Esophagus muscularis mucosa (tissue), 4 donors: ENCODE measurements around the gene NOP58. TPM values are rescaled to one million over a fixed set of nuclear protein-coding genes. Genes with fewer than 3 reads are reported as not detected.

Source experiments
- DNase-seq: peaks from one replicate; pipeline ENCODE4 v3.0.0-alpha.2; 2017; ENCODE audit errors: extremely low spot score
- H3K27ac ChIP-seq, 4 donors: fragments of 200-600 bp; sonication (generic); replicated peaks in 1 of 4; 1 replicate in 3 of 4; 2 replicates in 1 of 4; pipeline ENCODE4 v1.5.1; 2016 to 2019; ENCODE audit warnings: mild to moderate bottlenecking in 1 of 4
- H3K27me3 ChIP-seq, 4 donors: fragments of 200-600 bp; sonication (generic); one replicate each; pipeline versions ENCODE4 v1.5.1 to v1.6.0; 2016 to 2019
- H3K36me3 ChIP-seq, 4 donors: fragments of 200-600 bp; sonication (generic); one replicate each; pipeline ENCODE4 v1.5.1; 2016 to 2019
- H3K4me1 ChIP-seq, 4 donors: fragments of 200-600 bp; sonication (generic); one replicate each; pipeline ENCODE4 v1.5.1; 2016 to 2019
- H3K4me3 ChIP-seq, 4 donors: fragments of 200-600 bp; sonication (generic); 1 replicate in 2 of 4; 2 replicates in 2 of 4; pipeline ENCODE4 v1.5.1; 2016 to 2019; ENCODE audit warnings: mild to moderate bottlenecking in 4 of 4, moderate library complexity in 1 of 4
- H3K9me3 ChIP-seq, 4 donors: fragments of 200-600 bp; sonication (generic); 1 replicate in 3 of 4; 2 replicates in 1 of 4; pipeline ENCODE4 v1.5.1; 2016 to 2019
- EP300 ChIP-seq: sonication (generic); formaldehyde crosslinking; IDR thresholded peaks from one replicate; pipeline ENCODE4 v1.6.1; 2017; ENCODE audit warnings: antibody characterized with exemption
- POLR2A ChIP-seq: fragments of 450-650 bp; IDR thresholded peaks from one replicate; pipeline ENCODE4 v1.6.1; 2017; ENCODE audit warnings: antibody characterized with exemption, moderate library complexity, mild to moderate bottlenecking, low read depth
- POLR2AphosphoS5 ChIP-seq, 2 donors: sonication (generic); formaldehyde crosslinking; IDR thresholded peaks; one replicate each; pipeline ENCODE4 v1.6.1; 2017; ENCODE audit warnings: antibody characterized with exemption in 2 of 2
- WGBS: methylation state at CpG from one replicate; pipeline ENCODE4 v1.1.5; 2018; 5-methylcytosine and 5-hydroxymethylcytosine counted together
- intact Hi-C: fragments of 100-400 bp; cut with DNase I; formaldehyde crosslinking; loops from one replicate; pipeline ENCODE4 v1.15.1; 2023
- total RNA-seq, 4 donors: library from RNA; depleted of rRNA; stranded (reverse); fragments of >200 nt; gene quantifications; one replicate each; pipeline versions ENCODE4 v1.1.0 to v1.2.1, GENCODE V29; 2016
- TF ChIP-seq, protein P1 (sequence below), 3 experiments: fragments of 200-600 bp in 2 of 3; fragments of 450-650 bp in 1 of 3; sonication (generic) in 2 of 3; IDR thresholded peaks; one replicate each; pipeline ENCODE4 v1.5.1; 2017 to 2019; ENCODE audit warnings: antibody characterized with exemption in 3 of 3, mild to moderate bottlenecking in 2 of 3, moderate library complexity in 1 of 3

The NOP58 gene
- total RNA-seq, 4 donors from 2014 or later: 15.6 to 46.6 (median 31.6) TPM

DNA sequence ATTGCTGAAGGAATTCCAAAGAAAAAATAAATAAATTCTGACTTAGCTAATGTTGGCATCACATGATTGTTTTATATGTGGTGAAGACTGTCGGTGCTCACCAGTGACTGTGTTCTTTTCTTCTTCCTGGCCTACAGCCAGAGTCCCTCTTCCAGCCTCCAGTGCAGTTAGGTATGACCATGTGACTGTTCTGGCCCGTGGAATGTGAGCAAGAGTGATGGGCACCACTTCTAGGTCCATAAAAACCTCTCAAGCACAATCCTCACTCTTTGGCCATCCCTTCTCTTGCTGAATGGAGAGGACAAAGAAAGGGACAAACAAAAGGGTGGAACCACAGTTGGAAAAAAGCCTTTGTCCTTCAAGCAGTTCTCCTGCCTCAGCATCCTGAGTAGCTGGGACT, 71.6 kb downstream of the NOP58 start:
- 35% methylated on average over 2 of the region's 2 CpGs for WGBS
- TF ChIP-seq POLR2A (no peak), POLR2AphosphoS5 (IDR thresholded peaks at IDR 0.05) (no peak), EP300 (no peak)
- TF ChIP-seq, protein P1, sequence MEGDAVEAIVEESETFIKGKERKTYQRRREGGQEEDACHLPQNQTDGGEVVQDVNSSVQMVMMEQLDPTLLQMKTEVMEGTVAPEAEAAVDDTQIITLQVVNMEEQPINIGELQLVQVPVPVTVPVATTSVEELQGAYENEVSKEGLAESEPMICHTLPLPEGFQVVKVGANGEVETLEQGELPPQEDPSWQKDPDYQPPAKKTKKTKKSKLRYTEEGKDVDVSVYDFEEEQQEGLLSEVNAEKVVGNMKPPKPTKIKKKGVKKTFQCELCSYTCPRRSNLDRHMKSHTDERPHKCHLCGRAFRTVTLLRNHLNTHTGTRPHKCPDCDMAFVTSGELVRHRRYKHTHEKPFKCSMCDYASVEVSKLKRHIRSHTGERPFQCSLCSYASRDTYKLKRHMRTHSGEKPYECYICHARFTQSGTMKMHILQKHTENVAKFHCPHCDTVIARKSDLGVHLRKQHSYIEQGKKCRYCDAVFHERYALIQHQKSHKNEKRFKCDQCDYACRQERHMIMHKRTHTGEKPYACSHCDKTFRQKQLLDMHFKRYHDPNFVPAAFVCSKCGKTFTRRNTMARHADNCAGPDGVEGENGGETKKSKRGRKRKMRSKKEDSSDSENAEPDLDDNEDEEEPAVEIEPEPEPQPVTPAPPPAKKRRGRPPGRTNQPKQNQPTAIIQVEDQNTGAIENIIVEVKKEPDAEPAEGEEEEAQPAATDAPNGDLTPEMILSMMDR (IDR thresholded peaks at IDR 0.05): no peak

DNA sequence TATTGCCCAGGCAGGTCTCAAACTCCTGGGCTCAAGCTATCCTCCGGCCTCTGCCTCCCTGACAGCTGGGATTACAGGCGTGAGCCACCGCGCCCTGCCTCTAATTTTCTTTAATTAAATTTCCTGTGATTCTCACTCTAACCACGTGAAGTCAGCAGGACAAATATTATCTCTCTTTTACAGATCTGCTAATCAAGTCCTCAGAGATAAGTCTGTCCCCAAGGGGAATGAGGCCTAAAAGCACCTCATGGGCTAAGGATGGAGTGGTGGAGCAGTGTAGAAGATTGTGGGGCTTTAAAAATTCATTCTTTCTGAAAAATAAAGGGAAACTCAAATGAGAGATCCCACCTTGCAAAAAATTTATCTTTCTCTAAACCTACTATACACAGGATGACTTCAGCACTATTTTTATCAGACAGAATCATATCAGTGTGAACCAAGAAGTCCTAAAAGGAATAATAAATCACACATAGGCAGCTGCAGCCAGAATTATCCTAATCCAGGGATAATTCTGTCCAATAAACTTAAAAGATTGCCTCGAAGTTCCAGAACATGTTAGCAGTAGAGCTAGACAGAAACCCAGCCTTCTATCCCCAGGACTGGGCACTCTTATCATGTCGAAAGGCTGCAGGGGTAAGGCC, 72.3 kb downstream of the NOP58 start:
- TF ChIP-seq, protein P1 (IDR thresholded peaks at IDR 0.05): no peak
- TF ChIP-seq POLR2A: no peak
- no peak for TF ChIP-seq POLR2AphosphoS5 (IDR thresholded peaks at IDR 0.05)
- no peak for TF ChIP-seq EP300
- Histone ChIP-seq H3K27ac (no peak overlapping the region), H3K4me3 (no peak overlapping the region), H3K4me1 (peaks cover 0 to 6% (median 0%) of the 10 kb centered on the region in 4 donors), H3K27me3 (no peaks in the 10 kb centered on the region), H3K9me3 (no peaks in the 10 kb centered on the region), H3K36me3 (no peaks in the 10 kb centered on the region)
- DNase-seq: no peak
- WGBS: 88% methylated on average over 7 of the region's 7 CpGs
- intact Hi-C loops: no loop called here

More for the DNA sequence above, 71.6 kb downstream of the NOP58 start:
- Histone ChIP-seq H3K27me3 (no peaks in the 10 kb centered on the region), H3K9me3 (no peaks in the 10 kb centered on the region), H3K36me3 (no peaks in the 10 kb centered on the region), H3K27ac (no peak overlapping the region), H3K4me1 (peaks cover 0 to 6% (median 0%) of the 10 kb centered on the region in 4 donors), H3K4me3 (no peak overlapping the region)
- intact Hi-C loops: no loop called here
- DNase-seq: no peak

DNA sequence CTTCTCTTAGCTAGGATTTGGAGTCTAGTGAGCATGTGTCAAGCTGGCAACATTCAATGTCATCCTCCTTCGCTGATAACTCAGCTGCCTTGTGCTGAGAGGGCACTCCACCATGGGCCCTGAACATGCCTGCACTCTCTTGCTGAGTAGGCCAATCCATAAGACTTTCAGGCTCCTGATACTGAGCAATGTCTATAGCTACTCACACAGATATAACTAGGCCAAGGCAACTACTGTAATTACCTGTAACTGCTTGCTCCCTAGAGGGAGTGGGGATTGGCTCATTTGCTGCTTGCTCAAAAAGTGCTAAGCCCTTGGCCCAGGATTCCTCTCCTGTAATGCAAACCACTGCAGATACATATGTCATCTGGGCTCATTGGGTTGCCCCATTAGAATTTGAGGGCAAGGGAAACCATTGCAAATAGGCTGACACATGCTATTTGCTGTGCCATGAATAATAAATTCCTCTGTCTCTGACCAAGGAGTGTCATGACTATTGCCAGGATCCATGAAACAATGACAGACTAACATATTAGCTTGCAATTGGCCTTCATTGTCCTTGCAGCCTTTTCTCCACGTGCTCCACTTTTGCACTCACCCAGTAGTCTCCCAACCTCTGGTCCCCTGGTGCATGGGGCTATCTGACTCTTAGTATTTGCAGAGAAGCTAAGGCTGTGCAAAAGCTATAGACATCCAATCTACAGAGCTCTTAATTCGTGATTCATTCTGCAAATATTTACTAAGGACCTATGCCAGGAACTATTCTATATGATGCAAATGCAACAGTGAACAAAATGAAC, 73.7 kb downstream of the NOP58 start:
- no peaks in the 10 kb centered on the region for H3K36me3 ChIP-seq
- no peak overlapping the region for H3K27ac ChIP-seq
- no peak for DNase-seq
- H3K4me3 ChIP-seq: no peak overlapping the region
- TF ChIP-seq POLR2A (no peak), EP300 (no peak), POLR2AphosphoS5 (IDR thresholded peaks at IDR 0.05) (no peak)
- TF ChIP-seq, protein P1 (IDR thresholded peaks at IDR 0.05): no peak
- intact Hi-C loops: no loop called here
- no peaks in the 10 kb centered on the region for H3K9me3 ChIP-seq
- H3K27me3 ChIP-seq: no peaks in the 10 kb centered on the region
- 89% methylated on average over 3 of the region's 3 CpGs for WGBS
- H3K4me1 ChIP-seq: peaks cover 0 to 6% (median 0%) of the 10 kb centered on the region in 4 donors

DNA sequence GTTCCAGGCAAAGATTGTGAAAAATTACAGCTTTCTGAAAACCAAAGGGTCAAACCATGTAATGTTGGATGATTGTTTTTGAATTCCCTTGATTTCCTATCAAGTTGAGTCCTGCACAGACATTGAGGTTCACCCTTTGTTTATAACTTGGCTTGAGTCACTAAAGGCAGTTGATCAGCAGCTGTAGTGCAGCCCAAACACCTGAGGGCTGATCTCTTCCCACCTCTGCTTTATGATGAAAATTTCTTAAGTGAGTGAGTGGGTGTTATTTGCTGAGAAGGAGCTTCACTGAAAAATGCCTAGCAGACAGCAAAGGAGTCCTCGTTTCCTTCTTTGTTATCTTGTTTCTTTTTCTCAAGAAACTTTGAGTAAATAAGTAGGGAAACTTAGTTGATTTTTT, 78.6 kb downstream of the NOP58 start:
- intact Hi-C loops: no loop called here
- 64% methylated on average over 1 of the region's 1 CpG for WGBS
- no peak for DNase-seq
- TF ChIP-seq EP300 (no peak), POLR2A (no peak), POLR2AphosphoS5 (IDR thresholded peaks at IDR 0.05) (no peak)
- TF ChIP-seq, protein P1 (IDR thresholded peaks at IDR 0.05): no peak
- no peaks in the 10 kb centered on the region for H3K27me3 ChIP-seq
- H3K27ac ChIP-seq: no peak overlapping the region
- H3K4me1 ChIP-seq: no peaks in the 10 kb centered on the region
- H3K36me3 ChIP-seq: no peaks in the 10 kb centered on the region
- no peaks in the 10 kb centered on the region for H3K9me3 ChIP-seq
- no peak overlapping the region for H3K4me3 ChIP-seq
